Body of pancreas (tissue), 4 donors: ENCODE results near the gene TBX5.

Source experiments
- CTCF ChIP-seq, 7 experiments: fragments of 450-650 bp in 4 of 7; fragments of 200-600 bp in 3 of 7; sonication (generic) in 3 of 7; IDR thresholded peaks; one replicate each; pipeline ENCODE4 v1.5.1; 2016 to 2019; ENCODE audit warnings: antibody characterized with exemption in 7 of 7
- POLR2A ChIP-seq, 3 donors: fragments of 450-650 bp; IDR thresholded peaks; one replicate each; pipeline ENCODE4 v1.6.1; 2016; ENCODE audit warnings: antibody characterized with exemption in 3 of 3, mild to moderate bottlenecking in 2 of 3

- TF ChIP-seq POLR2A (IDR thresholded peaks at IDR 0.05) (no peak), CTCF (IDR thresholded peaks at IDR 0.05) (no peak)
These were observed 14.9 kb downstream of the TBX5 start for GRCh38 chr12:114391088-114391487.
